ENCODE data around the gene IFIT1B. TPM values are rescaled to one million over a fixed set of nuclear protein-coding genes. Genes with fewer than 3 reads are reported as not detected.

Gene IFIT1B
- not detected in 2 replicates for total RNA-seq

GRCh38 chr10:89377705-89378637 lies at the start of gene IFIT1B:
TSS of gene IFIT1B (plus strand) at chr10:89378056. CDS start at chr10:89378136, 80 bp downstream.

DNA sequence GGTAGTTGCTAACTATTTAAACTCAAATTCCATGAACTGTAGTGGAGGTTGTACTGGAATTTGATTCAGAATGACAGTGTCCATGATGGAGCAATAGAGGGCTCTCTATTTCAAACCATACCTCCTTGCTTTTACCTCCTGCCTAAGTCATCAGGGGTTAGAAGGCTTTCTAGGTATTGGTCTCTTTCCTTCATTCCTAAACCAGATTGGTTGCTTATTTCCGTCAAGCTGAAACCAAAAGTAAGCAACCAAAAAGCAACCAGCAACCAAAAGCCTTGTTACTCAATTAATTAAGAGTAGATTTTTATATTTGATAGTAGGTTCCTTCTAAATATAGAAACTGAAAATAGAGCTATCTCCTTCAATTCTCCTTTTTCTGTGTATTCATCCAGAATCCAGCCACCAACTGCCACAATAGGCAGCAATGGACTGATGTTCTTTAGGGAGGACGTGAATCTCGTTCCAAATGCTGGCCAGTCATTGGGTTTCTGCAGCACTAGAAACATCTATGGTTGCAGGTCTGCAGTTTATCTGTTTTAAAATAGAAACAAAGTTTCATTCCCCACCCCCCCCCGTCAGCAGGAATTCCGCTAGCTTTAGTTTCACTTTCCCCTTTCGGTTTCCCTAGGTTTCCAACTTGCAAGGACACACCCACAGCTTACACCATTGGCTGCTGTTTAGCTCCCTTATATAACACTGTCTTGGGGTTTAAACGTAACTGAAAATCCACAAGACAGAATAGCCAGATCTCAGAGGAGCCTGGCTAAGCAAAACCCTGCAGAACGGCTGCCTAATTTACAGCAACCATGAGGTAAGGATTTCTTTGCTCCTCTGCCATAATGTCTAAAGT lies 14.3 kb downstream of the IFIT1B start, which contains the start of gene IFIT1:
IFIT1 (plus strand) TSS at position 717 of the 850 bp plus-strand sequence; CDS start at position 807, 90 bp downstream.

DNA sequence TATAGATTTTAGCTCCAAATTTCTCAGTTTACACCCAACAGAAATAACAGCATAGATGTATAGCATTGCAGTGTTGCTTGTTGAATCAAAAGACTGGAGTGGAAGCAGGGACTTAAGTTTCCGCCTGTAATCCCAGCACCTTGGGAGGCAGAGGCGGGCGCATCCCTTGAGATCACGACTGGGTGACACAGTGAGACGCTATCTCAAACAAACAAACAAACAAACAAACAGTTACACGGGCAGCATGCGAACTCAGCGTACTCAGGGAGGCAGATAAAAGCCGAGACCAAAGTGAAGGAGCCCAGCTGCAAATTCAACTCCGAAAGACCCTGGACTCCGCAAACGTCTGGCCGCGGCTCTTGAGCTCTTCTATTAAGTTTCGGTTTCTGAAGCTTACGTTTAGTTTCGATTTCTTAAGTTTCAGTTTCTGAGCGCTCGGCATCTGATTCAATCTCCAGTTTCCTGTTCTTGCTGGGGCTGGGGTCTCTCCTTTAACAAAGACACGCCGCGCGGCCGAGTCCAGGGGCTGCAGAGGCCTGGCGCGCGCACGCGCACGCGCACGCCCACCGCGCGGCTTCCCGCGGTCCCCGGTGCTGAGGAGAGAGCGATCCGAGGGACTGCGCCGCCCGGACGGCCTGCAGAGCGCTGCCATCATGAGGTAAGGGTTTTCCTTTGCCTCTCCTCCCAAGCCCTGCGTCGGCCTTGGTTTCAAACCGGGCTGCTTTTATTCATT lies 36.5 kb downstream of the IFIT1B start, which contains the start of gene IFIT5:
IFIT5 (plus strand) TSS at position 423 of the 733 bp plus-strand sequence; CDS start at position 654, 231 bp downstream.

Other genes starting within 250 kb of the IFIT1B start
- 0.25 TPM in 1 of 2 replicates, not detected in the other for gene CH25H, start 170.7 kb upstream of the IFIT1B start, total RNA-seq
- gene LIPA, start 126.3 kb upstream of the IFIT1B start, total RNA-seq, result 33.7 and 48.2 TPM in 2 replicates
- gene IFIT2, start 76.0 kb upstream of the IFIT1B start, total RNA-seq, result 0.49 and 2.2 TPM in 2 replicates
- gene IFIT3, start 50.1 kb upstream of the IFIT1B start, total RNA-seq, result 4.3 and 5.4 TPM in 2 replicates
- 2.6 and 3.4 TPM in 2 replicates for gene IFIT1, start 14.6 kb downstream of the IFIT1B start, total RNA-seq
- 8.6 and 8.8 TPM in 2 replicates for gene IFIT5, start 36.5 kb downstream of the IFIT1B start, total RNA-seq
- 2.8 and 4.4 TPM in 2 replicates for gene SLC16A12, start 157.5 kb downstream of the IFIT1B start, total RNA-seq